ENCODE results near the gene TBC1D22B.

Gene TBC1D22B

DNA sequence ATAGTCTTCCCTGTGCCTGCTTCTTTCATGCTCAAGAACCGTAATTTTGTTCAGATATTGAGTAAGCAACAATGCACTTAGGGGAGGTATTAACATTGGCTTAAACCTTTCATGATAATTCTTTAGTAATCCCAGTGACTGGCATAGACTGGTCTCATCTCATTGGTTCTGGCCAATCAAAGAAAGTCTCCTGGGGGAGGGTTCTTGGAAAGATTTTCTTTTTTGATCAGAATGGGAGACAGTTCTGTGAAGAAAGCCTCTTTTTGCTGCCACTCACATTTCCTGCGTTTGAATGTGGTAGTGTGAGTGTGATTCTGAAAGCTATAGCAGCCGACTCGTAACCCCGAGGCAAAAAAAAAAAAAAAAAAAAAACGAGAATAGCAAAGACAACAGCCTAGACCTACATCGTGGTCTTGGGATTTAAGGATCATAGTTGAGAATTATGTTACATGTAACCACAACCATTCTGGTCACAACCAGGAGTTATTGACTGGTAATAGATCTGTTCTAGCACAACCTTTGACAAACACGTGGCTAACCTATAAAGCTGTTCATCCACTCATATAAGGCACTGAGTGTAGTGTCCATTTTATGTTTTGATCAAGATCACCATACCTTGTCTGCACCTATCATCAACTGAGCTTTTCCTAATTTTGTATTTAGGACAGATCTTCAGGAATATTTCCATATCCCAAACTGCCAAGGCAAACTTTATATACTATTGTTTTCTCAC lies 15.4 kb downstream of the TBC1D22B start:
- Histone ChIP-seq H4K8ac (ENCODE audit: low read depth, low read length) (no peak overlapping the region), H3K14ac (ENCODE audit: low read length) (no peak overlapping the region), H3K4me1 (ENCODE audit: control insufficient read depth in 1 of 2, insufficient read depth in 2 of 2, low read length in 2 of 2) (no peaks in the 10 kb centered on the region), H4K91ac (ENCODE audit: low read depth, low read length) (no peak overlapping the region), H2BK12ac (ENCODE audit: low read length) (no peak overlapping the region), H3K36me3 (ENCODE audit: control insufficient read depth in 1 of 2, insufficient read depth in 2 of 2, low read length in 2 of 2) (peaks cover 2 to 5% of the 10 kb centered on the region in 2 experiments), H3K79me2 (ENCODE audit: control insufficient read depth, insufficient read depth, low read length, poor library complexity) (no peaks in the 10 kb centered on the region), H3K4ac (ENCODE audit: low read depth, low read length) (no peak overlapping the region), H3K27me3 (ENCODE audit: insufficient read depth, low read length) (no peaks in the 10 kb centered on the region), H3K4me3 (ENCODE audit: low read depth, low read length) (no peak overlapping the region), H3K4me2 (ENCODE audit: low read length) (no peak overlapping the region), H2AK5ac (ENCODE audit: low read length) (no peak overlapping the region), H3K23ac (ENCODE audit: low read length) (no peak overlapping the region), H3K18ac (ENCODE audit: low read length) (no peak overlapping the region), H2BK120ac (ENCODE audit: insufficient read depth, low read length, poor library complexity) (no peak overlapping the region), H3K27ac (ENCODE audit: low read depth, low read length) (no peak overlapping the region), H3K79me1 (ENCODE audit: low read length) (no peaks in the 10 kb centered on the region), H3K9me3 (ENCODE audit: insufficient read depth, low read depth, low read length) (no peaks in the 10 kb centered on the region), H4K12ac (ENCODE audit: low read depth, low read length) (no peak overlapping the region), H3K9ac (ENCODE audit: low read length) (no peak overlapping the region), H2AFZ (ENCODE audit: insufficient read depth, low read length, poor library complexity) (no peak overlapping the region), H2BK5ac (ENCODE audit: low read depth, low read length, poor library complexity) (no peak overlapping the region)
- WGBS (ENCODE audit: extremely low coverage, insufficient coverage, insufficient read length): no CpG with 5 or more reads among the region's 8 CpGs
- no peak for DNase-seq

- no peak overlapping the region for H2BK120ac ChIP-seq (ENCODE audit: insufficient read depth, low read length, poor library complexity)
- no peaks in the 10 kb centered on the region for H3K27me3 ChIP-seq (ENCODE audit: insufficient read depth, low read length)
- no peak overlapping the region for H4K91ac ChIP-seq (ENCODE audit: low read depth, low read length)
- H3K27ac ChIP-seq (ENCODE audit: low read depth, low read length): no peak overlapping the region
- H3K9me3 ChIP-seq (ENCODE audit: insufficient read depth, low read depth, low read length): no peaks in the 10 kb centered on the region
- H3K4me2 ChIP-seq (ENCODE audit: low read length): no peak overlapping the region
- no peak overlapping the region for H2BK12ac ChIP-seq (ENCODE audit: low read length)
- H2AFZ ChIP-seq (ENCODE audit: insufficient read depth, low read length, poor library complexity): no peak overlapping the region
- H3K4me1 ChIP-seq (ENCODE audit: control insufficient read depth in 1 of 2, insufficient read depth in 2 of 2, low read length in 2 of 2): no peaks in the 10 kb centered on the region
- peaks cover 0 to 5% of the 10 kb centered on the region in 2 experiments for H3K36me3 ChIP-seq (ENCODE audit: control insufficient read depth in 1 of 2, insufficient read depth in 2 of 2, low read length in 2 of 2)
- H3K4ac ChIP-seq (ENCODE audit: low read depth, low read length): no peak overlapping the region
- H4K8ac ChIP-seq (ENCODE audit: low read depth, low read length): no peak overlapping the region
- H3K18ac ChIP-seq (ENCODE audit: low read length): no peak overlapping the region
- H3K4me3 ChIP-seq (ENCODE audit: low read depth, low read length): no peak overlapping the region
- H3K9ac ChIP-seq (ENCODE audit: low read length): no peak overlapping the region
- no peak overlapping the region for H3K23ac ChIP-seq (ENCODE audit: low read length)
- DNase-seq: no peak
- H3K14ac ChIP-seq (ENCODE audit: low read length): no peak overlapping the region
- no peaks in the 10 kb centered on the region for H3K79me2 ChIP-seq (ENCODE audit: control insufficient read depth, insufficient read depth, low read length, poor library complexity)
- H2AK5ac ChIP-seq (ENCODE audit: low read length): no peak overlapping the region
- no peak overlapping the region for H4K12ac ChIP-seq (ENCODE audit: low read depth, low read length)
- no CpG with 5 or more reads among the region's 3 CpGs for WGBS (ENCODE audit: extremely low coverage, insufficient coverage, insufficient read length)
- no peak overlapping the region for H2BK5ac ChIP-seq (ENCODE audit: low read depth, low read length, poor library complexity)
- H3K79me1 ChIP-seq (ENCODE audit: low read length): no peaks in the 10 kb centered on the region
Measured at GRCh38 chr6:37273690-37274089, 16.1 kb downstream of the TBC1D22B start.

DNA sequence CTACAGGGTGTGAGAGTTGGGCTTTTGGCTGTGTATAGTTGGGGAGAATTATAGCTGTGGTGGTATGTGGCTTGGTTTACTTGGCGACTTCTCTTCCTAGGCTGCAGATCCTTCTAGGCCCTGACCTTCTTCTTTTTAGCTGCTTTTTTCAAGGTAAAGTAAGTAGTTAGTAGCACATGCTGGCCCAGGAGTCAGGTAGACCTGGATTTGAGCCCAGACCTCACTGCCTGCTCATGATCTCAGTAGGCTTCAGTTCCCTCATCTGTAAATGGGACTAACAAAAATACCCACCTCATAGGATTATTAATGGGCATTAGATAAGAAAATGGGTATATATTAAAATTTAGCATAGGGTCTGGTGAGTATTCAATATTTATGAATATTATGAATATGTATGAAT lies 17.8 kb downstream of the TBC1D22B start:
- Histone ChIP-seq H3K9me3 (ENCODE audit: insufficient read depth, low read depth, low read length) (no peaks in the 10 kb centered on the region), H3K27me3 (ENCODE audit: insufficient read depth, low read length) (no peaks in the 10 kb centered on the region), H3K18ac (ENCODE audit: low read length) (no peak overlapping the region), H3K27ac (ENCODE audit: low read depth, low read length) (no peak overlapping the region), H3K23ac (ENCODE audit: low read length) (no peak overlapping the region), H3K14ac (ENCODE audit: low read length) (no peak overlapping the region), H3K79me1 (ENCODE audit: low read length) (no peaks in the 10 kb centered on the region), H2BK12ac (ENCODE audit: low read length) (no peak overlapping the region), H4K8ac (ENCODE audit: low read depth, low read length) (no peak overlapping the region), H3K79me2 (ENCODE audit: control insufficient read depth, insufficient read depth, low read length, poor library complexity) (no peaks in the 10 kb centered on the region), H3K4me1 (ENCODE audit: control insufficient read depth in 1 of 2, insufficient read depth in 2 of 2, low read length in 2 of 2) (peaks cover 2% of the 10 kb centered on the region in 2 experiments), H4K12ac (ENCODE audit: low read depth, low read length) (no peak overlapping the region), H3K9ac (ENCODE audit: low read length) (no peak overlapping the region), H3K36me3 (ENCODE audit: control insufficient read depth in 1 of 2, insufficient read depth in 2 of 2, low read length in 2 of 2) (peaks cover 5% of the 10 kb centered on the region in 2 experiments), H3K4ac (ENCODE audit: low read depth, low read length) (no peak overlapping the region), H2BK5ac (ENCODE audit: low read depth, low read length, poor library complexity) (no peak overlapping the region), H3K4me3 (ENCODE audit: low read depth, low read length) (no peak overlapping the region), H3K4me2 (ENCODE audit: low read length) (no peak overlapping the region), H2AFZ (ENCODE audit: insufficient read depth, low read length, poor library complexity) (no peak overlapping the region), H2AK5ac (ENCODE audit: low read length) (no peak overlapping the region), H4K91ac (ENCODE audit: low read depth, low read length) (no peak overlapping the region), H2BK120ac (ENCODE audit: insufficient read depth, low read length, poor library complexity) (no peak overlapping the region)
- no CpG with 5 or more reads among the region's 1 CpG for WGBS (ENCODE audit: extremely low coverage, insufficient coverage, insufficient read length)
- no peak for DNase-seq

- Histone ChIP-seq H4K8ac (ENCODE audit: low read depth, low read length) (no peak overlapping the region), H3K9me3 (ENCODE audit: insufficient read depth, low read depth, low read length) (no peaks in the 10 kb centered on the region), H3K14ac (ENCODE audit: low read length) (no peak overlapping the region), H3K27ac (ENCODE audit: low read depth, low read length) (no peak overlapping the region), H3K4me2 (ENCODE audit: low read length) (no peak overlapping the region), H2BK12ac (ENCODE audit: low read length) (no peak overlapping the region), H3K9ac (ENCODE audit: low read length) (no peak overlapping the region), H4K91ac (ENCODE audit: low read depth, low read length) (no peak overlapping the region), H3K4me3 (ENCODE audit: low read depth, low read length) (no peak overlapping the region), H3K79me2 (ENCODE audit: control insufficient read depth, insufficient read depth, low read length, poor library complexity) (no peaks in the 10 kb centered on the region), H3K27me3 (ENCODE audit: insufficient read depth, low read length) (no peaks in the 10 kb centered on the region), H3K79me1 (ENCODE audit: low read length) (no peaks in the 10 kb centered on the region), H3K18ac (ENCODE audit: low read length) (no peak overlapping the region), H2BK5ac (ENCODE audit: low read depth, low read length, poor library complexity) (no peak overlapping the region), H2AFZ (ENCODE audit: insufficient read depth, low read length, poor library complexity) (no peak overlapping the region), H4K12ac (ENCODE audit: low read depth, low read length) (no peak overlapping the region), H3K4me1 (ENCODE audit: control insufficient read depth in 1 of 2, insufficient read depth in 2 of 2, low read length in 2 of 2) (peaks cover 4% of the 10 kb centered on the region in 2 experiments), H2AK5ac (ENCODE audit: low read length) (no peak overlapping the region), H2BK120ac (ENCODE audit: insufficient read depth, low read length, poor library complexity) (no peak overlapping the region), H3K4ac (ENCODE audit: low read depth, low read length) (no peak overlapping the region), H3K23ac (ENCODE audit: low read length) (no peak overlapping the region), H3K36me3 (ENCODE audit: control insufficient read depth in 1 of 2, insufficient read depth in 2 of 2, low read length in 2 of 2) (peaks cover 4 to 9% of the 10 kb centered on the region in 2 experiments)
- no CpG with 5 or more reads among the region's 6 CpGs for WGBS (ENCODE audit: extremely low coverage, insufficient coverage, insufficient read length)
- DNase-seq: peak in 1 of 2 donors; percentile 19
Measured at GRCh38 chr6:37277001-37277409, 19.4 kb downstream of the TBC1D22B start.

All from trophoblast cell (in vitro differentiated cells and primary cell).